ENCODE data around the gene FBXO31.
A peak's percentile ranks its signal among the peaks of the same experiment; 100 is the strongest.

Gene FBXO31

DNA sequence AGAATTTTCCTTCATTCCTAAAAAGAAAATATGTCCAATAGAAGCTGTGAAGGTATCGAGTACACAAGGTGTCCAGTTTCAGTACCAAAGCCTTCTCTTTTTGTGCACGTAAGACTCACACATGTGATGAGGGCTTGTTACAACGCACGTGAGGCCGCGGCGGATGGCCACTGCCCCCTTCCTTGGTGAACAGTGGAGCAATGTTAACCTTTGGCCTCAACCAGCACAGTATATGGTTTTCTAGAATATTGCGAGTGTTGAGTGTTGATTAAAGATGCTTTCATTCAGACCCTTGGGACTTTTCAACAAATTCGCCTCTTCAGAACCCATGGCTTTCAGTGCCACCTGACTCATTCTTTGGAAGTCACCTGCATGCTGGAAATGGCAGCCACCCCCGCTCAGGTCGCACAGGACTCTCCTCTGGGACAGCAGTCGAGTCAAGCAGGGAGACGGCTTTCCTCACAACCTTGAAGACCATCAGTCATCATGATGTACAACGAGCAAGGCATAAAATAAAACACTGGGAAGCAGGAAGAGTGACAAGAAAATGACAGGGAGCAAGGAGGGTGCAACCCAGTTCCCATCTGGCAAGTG is 23.0 kb upstream of the FBXO31 start:
- TF ChIP-seq, protein P1, sequence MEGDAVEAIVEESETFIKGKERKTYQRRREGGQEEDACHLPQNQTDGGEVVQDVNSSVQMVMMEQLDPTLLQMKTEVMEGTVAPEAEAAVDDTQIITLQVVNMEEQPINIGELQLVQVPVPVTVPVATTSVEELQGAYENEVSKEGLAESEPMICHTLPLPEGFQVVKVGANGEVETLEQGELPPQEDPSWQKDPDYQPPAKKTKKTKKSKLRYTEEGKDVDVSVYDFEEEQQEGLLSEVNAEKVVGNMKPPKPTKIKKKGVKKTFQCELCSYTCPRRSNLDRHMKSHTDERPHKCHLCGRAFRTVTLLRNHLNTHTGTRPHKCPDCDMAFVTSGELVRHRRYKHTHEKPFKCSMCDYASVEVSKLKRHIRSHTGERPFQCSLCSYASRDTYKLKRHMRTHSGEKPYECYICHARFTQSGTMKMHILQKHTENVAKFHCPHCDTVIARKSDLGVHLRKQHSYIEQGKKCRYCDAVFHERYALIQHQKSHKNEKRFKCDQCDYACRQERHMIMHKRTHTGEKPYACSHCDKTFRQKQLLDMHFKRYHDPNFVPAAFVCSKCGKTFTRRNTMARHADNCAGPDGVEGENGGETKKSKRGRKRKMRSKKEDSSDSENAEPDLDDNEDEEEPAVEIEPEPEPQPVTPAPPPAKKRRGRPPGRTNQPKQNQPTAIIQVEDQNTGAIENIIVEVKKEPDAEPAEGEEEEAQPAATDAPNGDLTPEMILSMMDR (IDR thresholded peaks at IDR 0.05; ENCODE audit: low read depth, low read length, missing control alignments) = no peak
- no peak overlapping the region for H3K4me3 ChIP-seq (ENCODE audit: low read depth, low read length)
- no peak for DNase-seq (ENCODE audit: low read depth)

DNA sequence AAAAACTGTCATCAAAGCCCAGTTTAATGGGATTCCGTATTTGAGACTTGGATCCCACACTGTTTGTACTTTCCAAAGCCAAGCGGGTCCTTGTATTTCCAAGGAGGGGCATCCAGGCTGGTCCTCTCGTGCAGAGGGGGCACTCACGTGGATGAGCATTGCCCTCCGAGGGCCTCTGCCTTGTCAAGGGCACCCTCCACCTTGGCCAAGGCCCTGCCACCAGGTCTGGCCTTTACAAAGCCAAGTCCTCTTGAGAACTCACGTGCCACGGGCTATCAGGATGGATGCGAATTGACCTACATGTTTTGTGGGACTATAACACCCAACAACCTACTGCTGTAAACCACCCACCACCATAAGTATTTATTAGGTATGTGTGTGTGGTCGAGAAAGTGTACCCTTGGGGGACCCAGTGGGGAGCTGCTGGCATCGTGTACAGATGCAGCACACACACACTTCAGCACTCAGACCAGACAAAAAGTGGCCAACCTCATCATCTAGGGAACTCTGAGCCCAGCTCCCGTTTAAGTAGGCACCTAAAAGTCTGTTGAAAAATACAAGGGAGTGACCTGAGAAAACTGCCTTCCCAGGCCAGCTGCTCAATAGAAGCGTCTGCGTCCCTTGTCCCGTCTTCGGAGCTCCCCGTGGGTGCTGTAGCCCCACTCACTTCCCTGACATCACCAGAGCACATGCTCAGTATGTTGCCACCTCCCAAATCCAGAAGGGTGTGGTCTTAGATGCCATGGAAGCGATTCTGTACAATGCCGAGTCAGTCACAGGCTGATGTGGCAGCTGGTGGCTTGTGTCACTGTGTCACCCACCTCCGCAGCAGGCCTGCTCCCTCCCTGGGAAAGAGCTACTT is 21.4 kb upstream of the FBXO31 start:
- no peak for DNase-seq (ENCODE audit: low read depth)
- TF ChIP-seq, protein P1 (IDR thresholded peaks at IDR 0.05; ENCODE audit: low read depth, low read length, missing control alignments) = no peak
- no peak overlapping the region for H3K4me3 ChIP-seq (ENCODE audit: low read depth, low read length)

DNA sequence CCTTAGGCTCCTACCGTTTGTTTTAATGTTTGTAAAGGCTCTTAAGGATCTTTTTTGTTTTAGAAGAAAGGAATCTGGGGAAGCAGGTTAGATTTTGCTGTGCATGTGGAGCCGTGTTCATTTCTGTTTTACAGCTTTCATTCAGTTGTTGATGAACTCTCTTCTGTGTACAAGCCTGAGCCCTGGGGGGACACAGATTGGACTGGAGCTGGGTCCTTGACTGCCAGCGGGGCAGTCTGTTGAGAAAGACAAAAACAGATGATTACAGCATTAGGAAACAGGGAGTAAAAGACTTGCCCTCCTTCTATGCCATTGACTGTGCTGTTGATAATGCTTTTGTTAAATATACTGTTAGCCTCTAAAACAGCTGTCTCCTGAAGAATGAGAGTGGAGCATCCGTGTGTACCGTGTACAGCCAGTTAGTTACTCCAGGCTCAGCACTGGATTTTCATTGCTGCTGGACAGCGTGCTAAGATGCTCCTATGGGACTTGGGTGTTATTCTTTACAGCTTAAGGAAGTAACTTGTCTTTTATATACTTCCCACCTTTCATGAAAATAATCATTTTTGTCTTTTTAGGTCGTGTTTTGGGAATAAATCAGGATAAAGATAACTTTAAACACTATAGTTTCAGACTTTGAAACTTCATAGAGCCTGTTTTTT is 11.7 kb upstream of the FBXO31 start:
- H3K4me3 ChIP-seq (ENCODE audit: low read depth, low read length) = no peak overlapping the region
- no peak for DNase-seq (ENCODE audit: low read depth)
- TF ChIP-seq, protein P1 (IDR thresholded peaks at IDR 0.05; ENCODE audit: low read depth, low read length, missing control alignments) = no peak

DNA sequence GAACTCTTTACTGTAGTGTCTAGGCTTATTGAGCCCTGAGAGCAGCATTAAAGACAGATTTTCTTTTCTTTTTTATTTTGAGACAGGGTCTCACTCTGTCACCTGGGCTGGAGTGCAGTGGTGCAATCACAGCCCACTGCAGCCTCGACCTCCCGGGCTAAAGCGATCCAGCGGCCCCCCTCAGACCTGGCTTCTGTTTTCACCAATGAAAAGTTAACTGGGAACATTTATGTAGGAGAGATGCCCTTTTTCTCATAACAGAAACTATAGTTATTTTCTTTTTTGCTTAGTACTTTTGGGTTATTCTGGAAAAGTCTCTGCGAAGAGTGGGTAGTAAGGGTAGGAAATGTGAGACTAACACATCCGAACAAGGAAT is 10.1 kb upstream of the FBXO31 start:
- TF ChIP-seq, protein P1 (IDR thresholded peaks at IDR 0.05; ENCODE audit: low read depth, low read length, missing control alignments) = no peak
- no peak for DNase-seq (ENCODE audit: low read depth)
- H3K4me3 ChIP-seq (ENCODE audit: low read depth, low read length) = no peak overlapping the region; the same call in 1 of the 2 replicates

DNA sequence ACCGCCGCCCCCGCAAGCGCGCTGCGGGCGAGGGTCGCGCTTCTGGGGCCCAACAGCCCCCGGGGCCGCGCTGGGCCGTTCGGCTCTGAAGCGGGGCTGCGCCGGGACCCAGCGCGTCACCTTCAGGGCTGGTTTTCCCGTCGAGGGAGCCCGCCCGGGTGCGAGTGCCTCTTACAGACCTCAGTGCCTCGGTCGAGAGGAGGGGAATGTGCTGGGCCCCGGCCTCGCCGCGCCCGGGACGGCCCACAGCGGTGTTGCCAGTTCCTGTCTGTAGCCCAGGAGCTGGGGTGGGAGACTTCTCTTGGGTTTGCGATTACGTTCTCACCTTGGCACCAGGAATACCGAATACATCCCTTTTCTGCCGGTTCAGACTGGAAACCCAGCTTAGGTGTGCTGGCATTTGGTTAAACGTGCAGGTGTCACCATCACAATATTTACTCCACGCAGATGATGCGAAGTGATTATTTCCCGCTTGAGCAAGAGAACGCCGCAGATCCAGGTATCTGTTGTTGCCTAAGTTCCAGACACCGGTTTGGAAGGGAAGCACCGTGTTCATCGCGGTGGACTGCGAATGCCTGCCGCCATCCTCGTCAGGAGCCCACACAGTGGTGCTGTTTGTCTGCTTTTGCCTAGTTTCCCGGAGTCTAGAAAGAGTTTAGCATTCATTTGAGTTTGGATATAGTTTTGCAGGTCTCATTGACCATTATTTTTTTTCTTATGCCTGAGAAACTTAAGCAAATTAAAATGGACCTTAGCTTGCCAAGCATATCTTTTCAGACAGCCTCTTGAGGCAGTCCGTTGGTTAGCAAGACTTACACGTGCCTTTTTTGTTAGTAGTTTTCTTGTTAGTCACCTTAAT is 9.5 kb upstream of the FBXO31 start:
- no peak for DNase-seq (ENCODE audit: low read depth)
- TF ChIP-seq, protein P1 (IDR thresholded peaks at IDR 0.05; ENCODE audit: low read depth, low read length, missing control alignments) = peak; percentile 30

DNA sequence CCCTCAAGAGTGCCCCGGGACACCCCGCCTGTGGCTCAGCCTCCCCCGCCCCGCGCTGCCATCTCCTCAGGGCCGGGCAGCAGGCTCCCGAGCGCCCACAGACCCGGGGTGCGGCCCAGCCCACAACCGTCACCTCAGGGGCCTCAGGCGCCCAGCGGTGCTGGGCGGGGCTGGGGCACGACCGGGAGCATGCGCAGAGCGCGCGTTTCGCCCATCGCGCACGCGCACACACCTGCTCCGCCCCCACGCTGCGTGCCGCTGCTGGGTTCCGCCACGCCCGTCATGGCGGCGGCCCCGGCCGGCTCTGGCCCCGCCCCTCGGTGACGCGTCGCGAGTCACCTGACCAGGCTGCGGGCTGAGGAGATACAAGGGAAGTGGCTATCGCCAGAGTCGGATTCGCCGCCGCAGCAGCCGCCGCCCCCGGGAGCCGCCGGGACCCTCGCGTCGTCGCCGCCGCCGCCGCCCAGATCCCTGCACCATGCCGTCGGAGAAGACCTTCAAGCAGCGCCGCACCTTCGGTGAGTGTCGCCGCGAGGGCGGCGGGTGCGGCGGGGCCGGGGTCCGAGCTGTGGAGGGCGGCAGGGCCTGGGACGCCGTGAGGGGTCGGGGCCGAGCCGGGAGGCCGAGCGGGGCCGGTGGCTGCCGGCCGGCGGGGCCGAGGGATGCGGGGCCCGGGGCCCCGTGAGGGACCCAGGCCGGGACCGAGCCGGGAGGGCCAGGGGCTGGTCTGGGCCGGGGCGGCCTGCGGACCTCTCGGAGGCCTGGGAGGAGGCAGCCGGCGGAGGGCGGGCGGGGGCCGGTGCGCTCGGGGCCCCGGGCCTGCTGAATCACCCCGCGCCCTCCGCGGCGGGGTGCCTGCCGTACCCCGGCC is 8.6 kb upstream of the FBXO31 start, which contains the start of gene MAP1LC3B:
Gene MAP1LC3B (plus strand): TSS at position 387 of the 871 bp plus-strand sequence. CDS start 92 bp downstream, at position 479.
- H3K4me3 ChIP-seq (ENCODE audit: low read depth, low read length) = peak within 1 kb of the TSS; percentile 78
- TF ChIP-seq, protein P1 (IDR thresholded peaks at IDR 0.05; ENCODE audit: low read depth, low read length, missing control alignments) = no peak
- peak; percentile 80 for DNase-seq (ENCODE audit: low read depth)

More for the DNA sequence above, 9.5 kb upstream of the FBXO31 start:
- peak overlapping the region; percentile 59 for H3K4me3 ChIP-seq (ENCODE audit: low read depth, low read length)

Measured in GM12864 (cell line).